Activated CD8-positive, alpha-beta memory T cell treated with anti-CD3 and anti-CD28 coated beads, Interleukin-2, amount 50 U/mL, for 48 hours (primary cell): ENCODE data around the gene SYNJ2.

Experiments used
- DNase-seq: peaks from one replicate; pipeline ENCODE4 v3.0.0-alpha.2; 2020

SYNJ2 gene

GRCh38 chr6:157982102-157982562 lies 469 bp downstream of the SYNJ2 start:
- DNase-seq: peak; percentile 75

- no peak for DNase-seq
Observed at GRCh38 chr6:157982563-157983405, 1.1 kb downstream of the SYNJ2 start.

- DNase-seq: no peak
Observed at GRCh38 chr6:157983406-157984119, 1.9 kb downstream of the SYNJ2 start.

- DNase-seq: no peak
Observed at GRCh38 chr6:157984128-157984527, 2.5 kb downstream of the SYNJ2 start.

- no peak for DNase-seq
Observed at GRCh38 chr6:157984686-157985225, 3.1 kb downstream of the SYNJ2 start.

GRCh38 chr6:157985378-157986155 lies 3.9 kb downstream of the SYNJ2 start:
- DNase-seq: no peak

GRCh38 chr6:157987788-157988699 lies 6.4 kb downstream of the SYNJ2 start:
- DNase-seq: no peak

- DNase-seq: no peak
Observed at GRCh38 chr6:157988700-157989063, 7.0 kb downstream of the SYNJ2 start.

GRCh38 chr6:157989541-157990289 lies 8.1 kb downstream of the SYNJ2 start:
- no peak for DNase-seq

- no peak for DNase-seq
Observed at GRCh38 chr6:157990321-157991066, 8.8 kb downstream of the SYNJ2 start.

- no peak for DNase-seq
Observed at GRCh38 chr6:157991067-157991432, 9.4 kb downstream of the SYNJ2 start.

- DNase-seq: no peak
Observed at GRCh38 chr6:157993076-157993475, 11.4 kb downstream of the SYNJ2 start.

GRCh38 chr6:157994125-157994795 lies 12.6 kb downstream of the SYNJ2 start:
- no peak for DNase-seq

GRCh38 chr6:157995458-157995857 lies 13.8 kb downstream of the SYNJ2 start:
- DNase-seq: no peak

GRCh38 chr6:157996201-157996712 lies 14.6 kb downstream of the SYNJ2 start:
- DNase-seq: no peak

GRCh38 chr6:157996918-157997702 lies 15.4 kb downstream of the SYNJ2 start:
- DNase-seq: no peak

GRCh38 chr6:157997893-157998608 lies 16.4 kb downstream of the SYNJ2 start:
- no peak for DNase-seq

- DNase-seq: no peak
Observed at GRCh38 chr6:157998707-157999167, 17.1 kb downstream of the SYNJ2 start.
